ENCODE data around the gene UCP1.

UCP1 gene

DNA sequence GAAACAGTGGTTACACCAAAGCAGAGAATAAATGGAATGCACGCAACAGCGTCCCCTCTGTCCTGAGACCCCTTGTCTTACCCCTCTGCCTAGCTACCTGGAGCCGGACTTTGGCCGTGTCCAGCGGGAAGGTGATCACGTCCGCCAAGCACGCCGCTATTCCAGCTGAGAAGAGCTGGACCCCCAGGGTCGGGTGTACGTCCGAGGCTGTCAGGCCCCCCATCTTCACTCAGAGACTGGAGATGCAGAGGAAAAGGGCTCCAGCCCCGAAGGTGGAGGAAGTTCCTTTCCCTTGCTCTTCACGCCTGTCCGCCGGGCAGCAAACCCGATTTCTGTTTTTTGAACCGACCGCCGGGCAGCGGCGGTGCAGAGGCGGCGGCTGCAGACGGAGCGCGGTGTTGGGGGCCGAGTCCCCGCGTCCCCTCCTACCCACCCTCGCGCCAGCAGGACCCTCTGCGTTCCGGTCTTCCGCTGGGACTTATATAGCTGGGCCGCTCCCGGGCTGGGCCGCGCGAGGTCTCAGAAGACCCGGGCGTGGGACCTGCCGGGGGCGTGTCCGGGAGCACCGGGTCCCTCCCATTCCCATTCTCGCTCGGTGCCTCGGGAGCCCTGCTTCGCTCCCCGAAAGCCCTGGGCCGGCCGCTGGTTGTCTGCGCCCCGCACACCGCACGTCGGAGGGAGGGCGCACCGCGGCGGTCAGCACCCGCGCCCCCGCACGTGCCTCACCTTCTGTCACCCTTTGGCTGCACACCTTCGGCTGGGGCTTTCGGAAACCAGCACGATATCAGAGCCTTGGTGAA lies at the start of gene UCP1:
UCP1 (minus strand) TSS at position 455 of the 800 bp plus-strand sequence; CDS start at position 223, 232 bp downstream.
- peak; percentile 25 for DNase-seq
- in situ Hi-C loops (cut with MboI; ENCODE audit: low pct_unique_long_range_greater_than_20kb, low sequenced_read_pairs): no loop called here

DNA sequence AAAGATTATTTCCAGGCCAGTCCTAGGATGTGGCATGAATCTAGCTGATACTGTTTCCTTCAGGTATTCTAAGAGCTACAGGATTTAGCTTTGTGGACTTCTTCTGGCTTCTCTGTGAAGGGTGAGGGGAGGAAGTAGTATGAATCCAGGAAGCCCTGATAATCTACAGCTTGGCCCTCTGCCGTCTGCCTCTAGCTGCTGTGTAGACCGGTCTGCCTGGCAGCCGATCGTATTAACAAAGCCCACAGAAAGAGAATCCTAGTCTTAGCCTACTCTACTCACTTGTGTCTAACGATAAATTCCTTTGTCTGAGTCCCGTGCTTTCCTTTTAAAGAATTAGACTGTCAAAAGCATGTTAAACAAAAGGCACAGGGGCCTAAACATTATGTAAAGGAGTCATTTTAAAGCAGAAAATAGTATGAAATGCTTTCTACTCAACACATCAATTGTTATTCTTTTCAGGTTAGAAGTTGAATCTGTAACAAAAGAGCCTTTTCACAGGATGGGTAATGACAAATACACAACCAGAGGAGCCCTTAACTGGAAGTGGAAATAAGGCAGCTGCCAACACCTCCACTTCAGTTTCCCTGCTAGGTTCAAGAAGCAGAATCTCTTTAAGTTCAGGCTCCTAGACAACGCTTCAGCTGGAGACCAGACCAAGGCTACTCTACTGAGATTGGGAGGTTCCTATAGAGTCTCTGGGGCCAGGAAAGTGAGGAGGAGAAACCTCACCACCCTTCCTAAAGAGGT lies 48.9 kb upstream of the UCP1 start:
- in situ Hi-C loops (cut with MboI; ENCODE audit: low pct_unique_long_range_greater_than_20kb, low sequenced_read_pairs): loop anchor here (25.0 kb wide), 1 partner anchor 255 kb away; the partner anchor contains the start of gene SCOC
- DNase-seq: no peak

DNA sequence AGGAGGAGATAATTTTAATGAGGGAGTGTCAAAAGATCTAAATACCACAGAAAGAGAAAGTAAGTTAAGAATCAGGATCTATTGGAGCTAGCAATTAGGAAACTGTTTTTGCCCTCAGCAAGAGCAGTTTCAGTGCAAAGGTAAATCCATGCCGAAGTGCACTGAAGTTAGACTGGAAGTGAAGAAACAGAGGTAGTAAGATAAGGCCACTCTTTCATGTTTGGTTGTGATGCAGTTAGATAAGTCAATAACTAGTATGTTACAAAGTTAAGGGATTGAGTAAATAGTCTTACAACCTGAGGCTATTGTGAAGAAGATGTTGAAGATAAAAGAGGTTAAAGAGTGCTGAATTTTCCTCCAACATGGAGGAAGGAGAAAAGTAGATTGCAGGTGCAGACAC lies 46.7 kb upstream of the UCP1 start:
- no peak for DNase-seq
- in situ Hi-C loops (cut with MboI; ENCODE audit: low pct_unique_long_range_greater_than_20kb, low sequenced_read_pairs): loop anchor here (25.0 kb wide), 1 partner anchor 253 kb away; the partner anchor contains the start of gene SCOC

GRCh38 chr4:140612357-140612756 lies 43.6 kb upstream of the UCP1 start:
- no peak for DNase-seq
- in situ Hi-C loops (cut with MboI; ENCODE audit: low pct_unique_long_range_greater_than_20kb, low sequenced_read_pairs): loop anchor here (25.0 kb wide), 1 partner anchor 250 kb away; the partner anchor contains the start of gene SCOC

- in situ Hi-C loops (cut with MboI; ENCODE audit: low pct_unique_long_range_greater_than_20kb, low sequenced_read_pairs): loop anchor here (25.0 kb wide), 1 partner anchor 250 kb away; the partner anchor contains the start of gene SCOC
Measured at GRCh38 chr4:140611854-140612253, 43.1 kb upstream of the UCP1 start.

GRCh38 chr4:140609548-140610425 lies 41.0 kb upstream of the UCP1 start:
- in situ Hi-C loops (cut with MboI; ENCODE audit: low pct_unique_long_range_greater_than_20kb, low sequenced_read_pairs): loop anchor here (25.0 kb wide), 1 partner anchor 247 kb away; the partner anchor contains the start of gene SCOC
- DNase-seq: peak; percentile 68

More at GRCh38 chr4:140611854-140612253, 43.1 kb upstream of the UCP1 start:
- DNase-seq: no peak

DNA sequence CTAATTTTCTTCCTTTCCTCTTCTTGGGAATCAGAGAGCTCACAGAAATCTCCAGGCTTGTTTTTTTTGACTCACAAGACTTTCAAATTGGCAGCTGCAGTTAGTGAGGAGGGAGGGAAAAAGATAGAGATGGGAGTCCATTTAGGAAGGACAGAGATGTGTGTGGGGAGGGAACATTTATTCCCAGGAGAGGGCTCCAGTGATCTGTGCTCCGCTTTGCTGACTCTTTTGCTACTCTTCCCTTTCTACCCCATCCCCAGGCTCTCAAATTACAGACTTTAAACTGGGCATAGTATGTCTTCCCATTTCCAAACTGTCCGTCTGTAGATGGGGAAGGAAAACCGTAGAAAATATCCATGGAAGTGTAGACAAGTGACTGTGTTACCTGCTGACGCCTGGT lies 39.1 kb upstream of the UCP1 start:
- DNase-seq: no peak
- in situ Hi-C loops (cut with MboI; ENCODE audit: low pct_unique_long_range_greater_than_20kb, low sequenced_read_pairs): loop anchor here (25.0 kb wide), 1 partner anchor 246 kb away; the partner anchor contains the start of gene SCOC

GRCh38 chr4:140604544-140604943 lies 35.8 kb upstream of the UCP1 start:
- no peak for DNase-seq
- in situ Hi-C loops (cut with MboI; ENCODE audit: low pct_unique_long_range_greater_than_20kb, low sequenced_read_pairs): loop anchor here (25.0 kb wide), 1 partner anchor 242 kb away; the partner anchor contains the start of gene SCOC

GRCh38 chr4:140603286-140603685 lies 34.5 kb upstream of the UCP1 start:
- in situ Hi-C loops (cut with MboI; ENCODE audit: low pct_unique_long_range_greater_than_20kb, low sequenced_read_pairs): loop anchor here (25.0 kb wide), 1 partner anchor 241 kb away; the partner anchor contains the start of gene SCOC
- DNase-seq: no peak

GRCh38 chr4:140602714-140603113 lies 34.0 kb upstream of the UCP1 start:
- in situ Hi-C loops (cut with MboI; ENCODE audit: low pct_unique_long_range_greater_than_20kb, low sequenced_read_pairs): loop anchor here (25.0 kb wide), 1 partner anchor 240 kb away; the partner anchor contains the start of gene SCOC

DNA sequence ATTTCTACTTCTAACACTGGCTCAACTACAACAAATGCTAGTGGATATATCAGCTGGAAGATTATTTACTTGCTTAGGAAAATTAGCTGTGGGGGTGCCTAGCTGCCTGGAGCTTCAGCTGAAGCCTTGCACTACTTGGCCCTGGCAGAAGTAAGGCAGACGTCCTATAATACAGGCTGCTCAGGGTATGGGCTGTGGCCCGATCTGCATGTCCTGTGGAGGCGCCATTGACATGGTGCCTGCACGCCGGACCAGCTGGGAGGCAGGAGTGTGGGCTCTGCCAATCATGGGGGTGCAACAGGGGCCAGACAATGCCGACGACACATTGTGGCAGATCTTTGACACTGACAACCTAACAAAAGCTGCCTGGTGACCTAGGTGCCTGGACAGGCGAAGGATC lies 31.6 kb upstream of the UCP1 start:
- in situ Hi-C loops (cut with MboI; ENCODE audit: low pct_unique_long_range_greater_than_20kb, low sequenced_read_pairs): loop anchor here (25.0 kb wide), 1 partner anchor 238 kb away; the partner anchor contains the start of gene SCOC
- DNase-seq: no peak

More at GRCh38 chr4:140602714-140603113, 34.0 kb upstream of the UCP1 start:
- DNase-seq: no peak

DNA sequence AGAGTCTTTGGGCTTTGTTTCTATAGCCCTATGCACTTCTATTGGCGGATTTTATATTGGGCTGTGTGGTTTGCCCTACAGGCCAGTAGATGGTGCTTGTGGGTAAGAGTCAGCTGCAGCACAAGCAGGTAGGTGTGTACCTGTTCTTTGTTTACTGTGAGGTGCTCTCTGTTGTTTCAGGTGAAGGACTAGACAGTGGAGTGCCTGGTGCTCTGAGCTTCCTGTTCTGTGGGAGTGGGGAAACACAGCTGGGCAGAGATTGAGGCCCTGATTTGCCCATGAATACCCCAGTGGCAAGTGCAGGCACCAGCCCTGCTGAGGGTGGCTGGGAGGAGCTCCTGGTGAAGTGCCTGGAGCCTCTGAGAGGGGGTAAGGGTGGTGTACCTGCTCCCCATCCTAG lies 26.3 kb upstream of the UCP1 start:
- in situ Hi-C loops (cut with MboI; ENCODE audit: low pct_unique_long_range_greater_than_20kb, low sequenced_read_pairs): no loop called here
- DNase-seq: peak; percentile 23

- no peak for DNase-seq
- in situ Hi-C loops (cut with MboI; ENCODE audit: low pct_unique_long_range_greater_than_20kb, low sequenced_read_pairs): no loop called here
Measured at GRCh38 chr4:140584439-140584838, 15.7 kb upstream of the UCP1 start.

DNA sequence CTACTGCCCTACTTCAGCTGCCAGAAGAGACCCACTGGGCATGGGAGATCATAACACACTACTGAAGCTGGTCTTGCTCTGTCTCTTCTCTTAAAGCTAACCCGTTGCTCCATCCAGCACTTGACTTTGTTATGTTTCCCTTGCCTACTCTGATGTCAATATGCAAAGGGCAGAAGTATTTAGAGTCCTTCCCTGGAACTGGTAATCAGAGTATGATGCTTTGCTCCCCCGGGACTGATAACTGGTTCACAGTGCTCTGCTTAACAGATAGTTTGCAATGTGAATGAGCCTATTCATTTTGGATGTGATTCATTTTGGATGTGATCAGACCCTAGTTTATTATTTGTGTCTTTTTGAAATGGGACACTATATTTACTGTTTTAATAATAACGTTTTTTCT lies 12.3 kb upstream of the UCP1 start:
- in situ Hi-C loops (cut with MboI; ENCODE audit: low pct_unique_long_range_greater_than_20kb, low sequenced_read_pairs): no loop called here
- DNase-seq: no peak

DNA sequence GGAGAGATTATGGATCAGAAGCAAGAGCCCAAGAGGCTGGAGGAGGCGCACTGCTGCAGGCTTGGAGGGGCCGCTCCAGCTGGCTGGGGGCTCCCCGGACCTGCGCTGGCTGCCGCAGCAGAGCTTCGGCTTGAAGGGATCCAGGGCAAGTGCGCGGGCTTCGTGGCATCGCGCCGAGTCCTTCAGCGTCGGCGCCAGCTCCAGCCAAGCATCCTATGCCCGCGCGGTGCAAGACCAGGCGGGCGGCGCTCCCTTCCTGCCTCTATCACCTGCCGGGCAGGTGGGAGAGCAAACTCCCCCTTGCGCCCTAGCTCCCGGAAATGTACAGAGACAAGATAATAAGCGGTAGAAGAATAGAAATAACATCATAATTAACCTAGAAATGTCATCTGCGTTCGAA lies 10.5 kb upstream of the UCP1 start:
- in situ Hi-C loops (cut with MboI; ENCODE audit: low pct_unique_long_range_greater_than_20kb, low sequenced_read_pairs): no loop called here
- no peak for DNase-seq

GRCh38 chr4:140575489-140575888 lies 6.7 kb upstream of the UCP1 start:
- DNase-seq: no peak
- in situ Hi-C loops (cut with MboI; ENCODE audit: low pct_unique_long_range_greater_than_20kb, low sequenced_read_pairs): no loop called here

GRCh38 chr4:140571620-140572019 lies 2.9 kb upstream of the UCP1 start:
- in situ Hi-C loops (cut with MboI; ENCODE audit: low pct_unique_long_range_greater_than_20kb, low sequenced_read_pairs): no loop called here
- no peak for DNase-seq

DNA sequence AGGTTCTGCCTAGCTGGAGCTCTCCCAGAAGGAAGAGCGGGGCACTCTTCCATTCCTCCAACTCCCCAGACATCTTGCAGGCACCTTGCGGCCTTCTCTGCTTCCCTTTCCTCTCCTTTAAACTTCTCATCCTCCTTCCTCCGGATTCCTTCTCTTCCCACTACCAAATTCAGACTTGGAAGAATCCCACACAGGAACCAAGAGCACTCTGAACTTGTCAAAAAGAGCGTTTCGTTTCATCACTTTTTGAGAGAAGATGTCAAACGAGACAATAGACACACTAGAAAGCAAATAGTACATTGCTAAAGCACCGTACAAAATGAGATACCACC lies 512 bp upstream of the UCP1 start:
- DNase-seq: no peak
- in situ Hi-C loops (cut with MboI; ENCODE audit: low pct_unique_long_range_greater_than_20kb, low sequenced_read_pairs): no loop called here

DNA sequence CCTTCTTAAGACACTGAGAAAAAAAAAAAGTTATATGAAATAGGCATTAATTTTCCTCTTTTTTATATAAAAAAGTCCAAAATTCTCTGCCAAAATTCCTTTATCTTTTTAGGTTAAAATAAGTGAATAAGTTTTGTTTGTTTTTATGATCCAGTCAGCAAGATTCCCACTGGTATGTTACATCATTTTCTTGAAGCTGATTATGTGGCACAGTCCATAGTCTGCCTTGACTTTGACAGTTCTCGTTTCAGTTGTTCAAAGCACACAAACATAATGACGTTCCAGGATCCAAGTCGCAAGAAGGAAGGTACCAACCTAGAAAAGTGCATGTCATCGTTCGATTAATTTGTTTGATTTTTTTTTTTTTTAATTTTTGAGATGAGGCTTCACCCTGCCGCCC lies 9.1 kb downstream of the UCP1 start:
- in situ Hi-C loops (cut with MboI; ENCODE audit: low pct_unique_long_range_greater_than_20kb, low sequenced_read_pairs): no loop called here
- no peak for DNase-seq

Measured in KBM-7 (cell line).